ENCODE measurements around the gene FOXP1. TPM values are rescaled to one million over a fixed set of nuclear protein-coding genes. Genes with fewer than 3 reads are reported as not detected.

Gene FOXP1
- total and polyA plus RNA-seq, 4 donors, result 4.9 to 35.4 (median 32.0) TPM

DNA sequence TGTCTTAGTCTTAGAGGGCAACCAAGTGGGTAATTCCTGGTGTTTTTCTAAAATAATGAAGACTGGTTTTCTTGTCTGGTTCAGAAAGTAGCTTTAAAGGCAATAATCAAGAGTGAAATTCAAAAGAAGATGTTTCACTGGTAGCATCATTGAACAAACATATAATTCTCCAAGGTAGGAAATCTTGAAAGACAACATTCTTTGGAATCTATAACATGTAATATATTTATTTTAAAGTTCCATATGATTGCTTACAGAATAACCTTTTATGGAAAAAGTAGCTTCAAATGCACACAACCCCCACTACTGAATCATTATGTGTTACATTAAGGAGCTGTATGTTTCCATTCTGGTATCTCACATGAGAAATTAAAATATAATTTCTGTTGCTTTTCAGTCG, 13.8 kb upstream of the FOXP1 start:
- Histone ChIP-seq H3K4me3 (ENCODE audit: low read depth in 1 of 3, low read length in 3 of 3) (no peak overlapping the region), H3K9ac (ENCODE audit: low read depth in 1 of 2, low read length in 2 of 2) (no peak overlapping the region), H3K27ac (ENCODE audit: low read depth in 1 of 2, low read length in 2 of 2) (no peak overlapping the region), H3K36me3 (ENCODE audit: control insufficient read depth in 4 of 4, insufficient read depth in 3 of 4, low read depth in 1 of 4, low read length in 3 of 4) (no peaks in the 10 kb centered on the region), H3K27me3 (ENCODE audit: control insufficient read depth in 4 of 4, insufficient read depth in 4 of 4, low read length in 3 of 4) (no peaks in the 10 kb centered on the region), H3K9me3 (ENCODE audit: control insufficient read depth in 4 of 4, low read length in 3 of 4) (no peaks in the 10 kb centered on the region), H3K4me1 (ENCODE audit: control insufficient read depth in 4 of 4, insufficient read depth in 4 of 4, low read length in 3 of 4) (no peaks in the 10 kb centered on the region)
- TF ChIP-seq, protein P1, sequence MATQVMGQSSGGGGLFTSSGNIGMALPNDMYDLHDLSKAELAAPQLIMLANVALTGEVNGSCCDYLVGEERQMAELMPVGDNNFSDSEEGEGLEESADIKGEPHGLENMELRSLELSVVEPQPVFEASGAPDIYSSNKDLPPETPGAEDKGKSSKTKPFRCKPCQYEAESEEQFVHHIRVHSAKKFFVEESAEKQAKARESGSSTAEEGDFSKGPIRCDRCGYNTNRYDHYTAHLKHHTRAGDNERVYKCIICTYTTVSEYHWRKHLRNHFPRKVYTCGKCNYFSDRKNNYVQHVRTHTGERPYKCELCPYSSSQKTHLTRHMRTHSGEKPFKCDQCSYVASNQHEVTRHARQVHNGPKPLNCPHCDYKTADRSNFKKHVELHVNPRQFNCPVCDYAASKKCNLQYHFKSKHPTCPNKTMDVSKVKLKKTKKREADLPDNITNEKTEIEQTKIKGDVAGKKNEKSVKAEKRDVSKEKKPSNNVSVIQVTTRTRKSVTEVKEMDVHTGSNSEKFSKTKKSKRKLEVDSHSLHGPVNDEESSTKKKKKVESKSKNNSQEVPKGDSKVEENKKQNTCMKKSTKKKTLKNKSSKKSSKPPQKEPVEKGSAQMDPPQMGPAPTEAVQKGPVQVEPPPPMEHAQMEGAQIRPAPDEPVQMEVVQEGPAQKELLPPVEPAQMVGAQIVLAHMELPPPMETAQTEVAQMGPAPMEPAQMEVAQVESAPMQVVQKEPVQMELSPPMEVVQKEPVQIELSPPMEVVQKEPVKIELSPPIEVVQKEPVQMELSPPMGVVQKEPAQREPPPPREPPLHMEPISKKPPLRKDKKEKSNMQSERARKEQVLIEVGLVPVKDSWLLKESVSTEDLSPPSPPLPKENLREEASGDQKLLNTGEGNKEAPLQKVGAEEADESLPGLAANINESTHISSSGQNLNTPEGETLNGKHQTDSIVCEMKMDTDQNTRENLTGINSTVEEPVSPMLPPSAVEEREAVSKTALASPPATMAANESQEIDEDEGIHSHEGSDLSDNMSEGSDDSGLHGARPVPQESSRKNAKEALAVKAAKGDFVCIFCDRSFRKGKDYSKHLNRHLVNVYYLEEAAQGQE (IDR thresholded peaks at IDR 0.05), result no peak
- no peak for TF ChIP-seq NR2F2 (IDR thresholded peaks at IDR 0.05)
- no peak for DNase-seq (ENCODE audit: low spot score)
- WGBS, result 96% methylated on average over 1 of the region's 1 CpG

DNA sequence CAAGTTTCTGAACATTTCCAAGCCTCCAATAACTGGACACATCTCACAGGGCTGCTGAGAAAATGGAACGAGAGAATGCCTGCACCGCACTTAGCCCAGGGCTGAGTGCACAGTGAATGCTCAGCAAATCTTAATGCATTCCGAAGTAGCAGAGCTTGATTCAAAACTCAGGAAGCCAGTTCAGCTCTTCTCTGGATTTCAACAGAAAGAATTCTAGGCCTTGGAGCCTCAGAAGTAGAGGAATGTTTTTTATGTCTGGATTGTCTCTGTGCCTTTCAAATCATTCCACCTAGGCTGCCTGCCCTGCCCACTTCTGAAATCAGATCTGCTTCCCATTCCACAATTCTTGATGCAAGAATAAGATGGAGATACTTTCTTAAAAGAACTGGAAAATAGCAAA, 9.6 kb upstream of the FOXP1 start:
- no peak for DNase-seq (ENCODE audit: low spot score)
- Histone ChIP-seq H3K9me3 (ENCODE audit: control insufficient read depth in 4 of 4, low read length in 3 of 4) (no peaks in the 10 kb centered on the region), H3K36me3 (ENCODE audit: control insufficient read depth in 4 of 4, insufficient read depth in 3 of 4, low read depth in 1 of 4, low read length in 3 of 4) (no peaks in the 10 kb centered on the region), H3K4me1 (ENCODE audit: control insufficient read depth in 4 of 4, insufficient read depth in 4 of 4, low read length in 3 of 4) (no peaks in the 10 kb centered on the region), H3K27ac (ENCODE audit: low read depth in 1 of 2, low read length in 2 of 2) (no peak overlapping the region), H3K4me3 (ENCODE audit: low read depth in 1 of 3, low read length in 3 of 3) (no peak overlapping the region), H3K27me3 (ENCODE audit: control insufficient read depth in 4 of 4, insufficient read depth in 4 of 4, low read length in 3 of 4) (no peaks in the 10 kb centered on the region), H3K9ac (ENCODE audit: low read depth in 1 of 2, low read length in 2 of 2) (no peak overlapping the region)
- TF ChIP-seq RAD21 (IDR thresholded peaks at IDR 0.05), result no peak
- TF ChIP-seq, protein P2, sequence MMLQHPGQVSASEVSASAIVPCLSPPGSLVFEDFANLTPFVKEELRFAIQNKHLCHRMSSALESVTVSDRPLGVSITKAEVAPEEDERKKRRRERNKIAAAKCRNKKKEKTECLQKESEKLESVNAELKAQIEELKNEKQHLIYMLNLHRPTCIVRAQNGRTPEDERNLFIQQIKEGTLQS (IDR thresholded peaks at IDR 0.05), result no peak
- TF ChIP-seq HNF4G (IDR thresholded peaks at IDR 0.05), result no peak
- TF ChIP-seq RXRA (IDR thresholded peaks at IDR 0.05), result no peak
- TF ChIP-seq GABPA (IDR thresholded peaks at IDR 0.05 in 1 of 2, conservative IDR thresholded peaks at IDR 0.05 in 1 of 2), result no peak
- TF ChIP-seq, protein P3, sequence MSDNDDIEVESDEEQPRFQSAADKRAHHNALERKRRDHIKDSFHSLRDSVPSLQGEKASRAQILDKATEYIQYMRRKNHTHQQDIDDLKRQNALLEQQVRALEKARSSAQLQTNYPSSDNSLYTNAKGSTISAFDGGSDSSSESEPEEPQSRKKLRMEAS (IDR thresholded peaks at IDR 0.05), result no peak
- TF ChIP-seq SP1 (IDR thresholded peaks at IDR 0.05), result no peak
- no peak for TF ChIP-seq FOXA2 (IDR thresholded peaks at IDR 0.05)
- no peak for TF ChIP-seq TAF1 (conservative IDR thresholded peaks at IDR 0.05)
- TF ChIP-seq, protein P4, sequence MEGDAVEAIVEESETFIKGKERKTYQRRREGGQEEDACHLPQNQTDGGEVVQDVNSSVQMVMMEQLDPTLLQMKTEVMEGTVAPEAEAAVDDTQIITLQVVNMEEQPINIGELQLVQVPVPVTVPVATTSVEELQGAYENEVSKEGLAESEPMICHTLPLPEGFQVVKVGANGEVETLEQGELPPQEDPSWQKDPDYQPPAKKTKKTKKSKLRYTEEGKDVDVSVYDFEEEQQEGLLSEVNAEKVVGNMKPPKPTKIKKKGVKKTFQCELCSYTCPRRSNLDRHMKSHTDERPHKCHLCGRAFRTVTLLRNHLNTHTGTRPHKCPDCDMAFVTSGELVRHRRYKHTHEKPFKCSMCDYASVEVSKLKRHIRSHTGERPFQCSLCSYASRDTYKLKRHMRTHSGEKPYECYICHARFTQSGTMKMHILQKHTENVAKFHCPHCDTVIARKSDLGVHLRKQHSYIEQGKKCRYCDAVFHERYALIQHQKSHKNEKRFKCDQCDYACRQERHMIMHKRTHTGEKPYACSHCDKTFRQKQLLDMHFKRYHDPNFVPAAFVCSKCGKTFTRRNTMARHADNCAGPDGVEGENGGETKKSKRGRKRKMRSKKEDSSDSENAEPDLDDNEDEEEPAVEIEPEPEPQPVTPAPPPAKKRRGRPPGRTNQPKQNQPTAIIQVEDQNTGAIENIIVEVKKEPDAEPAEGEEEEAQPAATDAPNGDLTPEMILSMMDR (IDR thresholded peaks at IDR 0.05; ENCODE audit: low read depth, low read length, missing input control), result no peak
- TF ChIP-seq NR2F2 (IDR thresholded peaks at IDR 0.05), result no peak
- 97% methylated on average over 3 of the region's 3 CpGs for WGBS

DNA sequence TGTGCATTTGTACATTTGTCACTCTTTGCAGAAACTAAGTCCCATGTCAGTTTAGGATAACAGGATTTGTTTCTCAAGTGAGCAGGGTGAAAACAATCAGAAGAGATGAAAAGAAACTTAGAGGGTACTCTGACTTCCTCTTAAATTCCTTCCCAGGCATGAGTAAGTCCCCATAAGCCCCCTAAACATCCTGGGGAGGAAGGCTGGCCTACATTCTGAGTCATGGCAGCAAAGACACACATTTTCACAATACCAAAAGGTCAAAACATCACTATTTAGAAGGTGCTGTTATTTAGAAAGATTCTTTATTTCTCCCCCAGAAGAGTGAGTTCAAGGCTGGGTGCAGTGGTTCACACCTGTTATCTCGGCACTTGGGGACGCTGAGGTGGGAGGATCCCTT, 7.6 kb upstream of the FOXP1 start:
- peaks cover 0 to 4% (median 2%) of the 10 kb centered on the region in 4 donors for H3K4me1 ChIP-seq (ENCODE audit: control insufficient read depth in 4 of 4, insufficient read depth in 4 of 4, low read length in 3 of 4)
- no peak overlapping the region for H3K4me3 ChIP-seq (ENCODE audit: low read depth in 1 of 3, low read length in 3 of 3)
- 97% methylated on average over 2 of the region's 2 CpGs for WGBS
- H3K9me3 ChIP-seq (ENCODE audit: control insufficient read depth in 4 of 4, low read length in 3 of 4), result no peaks in the 10 kb centered on the region
- no peak overlapping the region for H3K27ac ChIP-seq (ENCODE audit: low read depth in 1 of 2, low read length in 2 of 2)
- no peak overlapping the region for H3K9ac ChIP-seq (ENCODE audit: low read depth in 1 of 2, low read length in 2 of 2)
- H3K27me3 ChIP-seq (ENCODE audit: control insufficient read depth in 4 of 4, insufficient read depth in 4 of 4, low read length in 3 of 4), result no peaks in the 10 kb centered on the region
- H3K36me3 ChIP-seq (ENCODE audit: control insufficient read depth in 4 of 4, insufficient read depth in 3 of 4, low read depth in 1 of 4, low read length in 3 of 4), result no peaks in the 10 kb centered on the region
- DNase-seq (ENCODE audit: low spot score), result no peak
- TF ChIP-seq, protein P1 (IDR thresholded peaks at IDR 0.05), result no peak
- no peak for TF ChIP-seq NR2F2 (IDR thresholded peaks at IDR 0.05)
- no peak for TF ChIP-seq GABPA (IDR thresholded peaks at IDR 0.05 in 1 of 2, conservative IDR thresholded peaks at IDR 0.05 in 1 of 2)
- no peak for TF ChIP-seq RAD21 (IDR thresholded peaks at IDR 0.05)
- no peak for TF ChIP-seq JUND (IDR thresholded peaks at IDR 0.05)
- no peak for TF ChIP-seq FOXA2 (IDR thresholded peaks at IDR 0.05)
- TF ChIP-seq, protein P2 (IDR thresholded peaks at IDR 0.05), result no peak
- TF ChIP-seq, protein P4 (IDR thresholded peaks at IDR 0.05; ENCODE audit: low read depth, low read length, missing input control), result no peak
- no peak for TF ChIP-seq YY1 (IDR thresholded peaks at IDR 0.05)
- TF ChIP-seq HNF4A (conservative IDR thresholded peaks at IDR 0.05), result no peak
